Measurements from ENCODE around the gene DALRD3. TPM values are rescaled to one million over a fixed set of nuclear protein-coding genes. Genes with fewer than 3 reads are reported as not detected.
A peak's percentile ranks its signal among the peaks of the same experiment; 100 is the strongest.
"Not testable (repeated sequence)": the region's sequence is repeated elsewhere in the genome, so short reads cannot be mapped to it uniquely, and the experiment has no call there.

Gene DALRD3
- total RNA-seq, 1 donor from 2014 or later = 13.6 TPM

DNA sequence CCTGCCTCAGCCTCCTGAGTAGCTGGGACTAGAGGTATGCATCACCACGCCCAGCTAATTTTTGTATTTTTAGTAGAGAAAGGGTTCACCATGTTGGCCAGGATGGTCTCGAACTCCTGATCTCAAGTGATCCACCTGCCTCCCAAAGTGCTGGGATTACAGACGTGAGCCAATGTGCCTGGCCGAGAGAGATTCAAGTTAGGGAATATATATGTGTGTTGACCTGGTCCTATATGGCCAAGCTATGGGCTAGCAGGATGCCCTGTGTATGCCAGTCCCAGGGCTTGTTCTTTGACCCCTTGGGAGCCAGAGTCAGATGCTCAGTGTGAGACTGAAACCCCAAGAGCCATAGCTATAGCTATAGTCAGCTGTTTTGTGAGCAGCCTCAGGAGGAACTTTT is 5.4 kb upstream of the DALRD3 start:
- intact Hi-C loops (cut with DNase I) = no loop called here
- no peak for DNase-seq (ENCODE audit: low spot score)

DNA sequence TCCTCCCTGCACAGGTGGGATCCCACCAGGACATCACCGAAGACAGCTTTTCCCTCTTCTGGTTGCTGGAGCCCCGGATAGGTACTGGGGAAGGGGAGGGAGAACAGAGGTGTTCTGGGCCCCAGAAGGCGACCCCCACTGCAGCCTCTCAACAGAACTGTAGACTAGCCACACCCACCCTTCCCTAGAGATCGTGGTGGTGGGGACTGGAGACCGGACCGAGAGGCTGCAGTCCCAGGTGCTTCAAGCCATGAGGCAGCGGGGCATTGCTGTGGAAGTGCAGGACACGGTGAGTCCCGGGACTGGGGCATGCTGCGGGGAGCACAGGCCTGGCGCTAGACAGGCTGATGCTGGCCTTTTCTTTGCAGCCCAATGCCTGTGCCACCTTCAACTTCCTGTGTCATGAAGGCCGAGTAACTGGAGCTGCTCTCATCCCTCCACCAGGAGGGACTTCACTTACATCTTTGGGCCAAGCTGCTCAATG is 4.3 kb upstream of the DALRD3 start:
- intact Hi-C loops (cut with DNase I) = no loop called here
- no peak for DNase-seq (ENCODE audit: low spot score)

DNA sequence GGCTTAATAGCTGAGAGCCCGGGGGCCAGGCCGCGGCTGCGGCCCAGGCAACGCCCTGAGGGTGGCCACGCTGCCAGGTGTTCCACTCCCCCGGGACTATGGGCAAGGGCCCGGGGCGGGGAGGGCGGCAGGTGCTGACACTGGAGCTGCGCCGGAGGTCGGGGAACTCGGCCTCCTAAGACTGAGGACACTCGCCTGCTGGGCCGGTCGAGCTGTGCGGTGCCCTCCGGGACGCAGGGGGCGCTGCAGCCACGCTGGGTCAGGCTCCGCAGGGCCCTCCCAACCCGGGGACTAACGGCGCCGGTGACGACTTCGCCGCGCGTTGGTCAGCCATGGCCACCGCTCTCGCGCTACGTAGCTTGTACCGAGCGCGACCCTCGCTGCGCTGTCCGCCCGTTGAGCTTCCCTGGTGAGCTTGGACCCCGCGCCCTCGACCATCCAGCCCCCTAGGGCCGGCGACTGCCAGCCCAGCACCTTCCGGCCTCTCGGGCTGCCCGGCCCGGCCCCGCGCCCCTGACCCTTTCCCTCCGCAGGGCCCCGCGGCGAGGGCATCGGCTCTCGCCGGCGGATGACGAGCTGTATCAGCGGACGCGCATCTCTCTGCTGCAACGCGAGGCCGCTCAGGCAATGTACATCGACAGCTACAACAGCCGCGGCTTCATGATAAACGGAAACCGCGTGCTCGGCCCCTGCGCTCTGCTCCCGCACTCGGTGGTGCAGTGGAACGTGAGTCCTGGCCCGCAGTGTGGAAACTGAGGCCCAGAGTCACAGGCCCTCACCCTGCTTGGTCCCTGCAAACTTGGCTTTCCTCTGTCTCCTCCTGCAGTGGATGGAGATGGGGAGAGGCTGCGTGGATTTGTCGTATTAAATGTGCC is 3.7 kb upstream of the DALRD3 start, which contains the start of gene NDUFAF3:
Gene NDUFAF3, plus strand, starts transcription at position 309 of the 875 bp plus-strand sequence. Its CDS starts 24 bp downstream, at position 333.
- peak; percentile 97 for DNase-seq (ENCODE audit: low spot score)
- intact Hi-C loops (cut with DNase I) = no loop called here

DNA sequence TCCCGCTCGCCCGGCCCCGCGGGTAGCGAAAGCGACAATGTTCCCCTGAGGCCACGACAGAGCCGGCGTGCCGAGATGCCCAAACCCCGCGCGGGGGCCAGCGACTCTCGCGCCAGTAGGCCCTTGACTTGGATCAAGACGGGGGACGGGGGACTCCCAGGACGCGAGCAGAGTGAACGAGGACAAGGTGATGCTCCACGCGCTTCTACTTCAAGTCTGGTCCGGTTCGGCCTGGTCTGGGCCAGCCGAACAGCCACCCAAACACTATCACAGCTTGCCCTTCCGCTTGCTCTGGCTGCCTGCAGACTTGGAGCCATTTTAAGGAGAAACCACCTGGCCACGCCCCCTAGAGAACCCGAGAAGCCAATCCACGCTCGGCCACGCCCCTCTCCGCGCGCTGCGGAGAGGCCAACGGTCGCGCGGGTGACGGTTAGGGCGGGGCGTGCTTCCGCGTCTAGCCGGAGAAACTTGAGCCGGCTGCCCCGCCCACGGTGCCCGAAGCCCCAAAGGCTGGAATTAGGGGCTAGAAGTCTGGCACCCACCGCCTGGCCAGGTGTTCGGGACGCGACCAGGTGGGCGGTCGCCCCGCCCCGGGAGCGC is 2.9 kb upstream of the DALRD3 start:
- intact Hi-C loops (cut with DNase I) = no loop called here
- DNase-seq (ENCODE audit: low spot score) = peak; percentile 99

DNA sequence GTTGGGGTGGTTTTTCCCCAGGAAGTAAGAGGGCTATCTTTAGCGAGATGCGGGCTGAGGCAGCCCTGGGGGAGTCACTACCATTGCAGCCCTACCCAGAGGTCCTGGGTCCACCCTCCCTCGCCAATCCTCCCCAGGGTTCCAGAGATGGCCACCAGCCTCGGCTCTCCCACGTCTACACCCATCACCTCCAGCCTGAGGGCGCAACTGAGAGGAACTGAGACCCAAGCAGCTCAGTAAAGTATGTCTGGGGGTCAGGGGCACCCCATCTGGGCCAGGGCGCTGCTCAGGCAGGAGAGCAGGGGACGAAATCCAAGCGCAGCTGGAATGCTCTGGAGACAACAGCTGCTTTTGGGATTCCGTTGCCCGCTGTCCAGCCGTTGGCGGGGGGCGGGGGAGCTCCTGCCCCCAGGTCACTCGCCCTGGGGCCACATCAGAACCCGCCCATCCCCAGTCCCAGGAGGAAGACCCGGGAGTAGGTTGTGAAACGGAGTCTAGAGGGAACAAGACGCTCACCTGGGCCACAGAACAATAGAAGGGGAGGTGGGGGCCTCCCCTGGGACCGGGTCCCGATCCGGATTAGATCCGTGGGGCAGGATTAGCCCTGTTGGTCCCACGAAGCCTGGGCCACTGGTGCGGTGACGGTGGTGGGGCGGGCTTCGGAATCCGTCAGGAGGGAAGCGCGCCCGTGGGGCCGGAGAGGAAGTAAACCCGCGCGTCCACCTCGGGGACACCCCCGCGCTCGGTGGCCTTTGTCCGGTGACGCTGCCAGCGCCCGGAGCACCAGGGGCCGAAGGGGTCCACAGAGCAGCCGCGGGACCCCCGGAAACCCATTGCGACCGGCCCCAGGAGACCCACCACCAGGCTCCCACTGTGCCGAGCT is 2.2 kb upstream of the DALRD3 start:
- DNase-seq (ENCODE audit: low spot score) = peak; percentile 86
- intact Hi-C loops (cut with DNase I) = no loop called here

DNA sequence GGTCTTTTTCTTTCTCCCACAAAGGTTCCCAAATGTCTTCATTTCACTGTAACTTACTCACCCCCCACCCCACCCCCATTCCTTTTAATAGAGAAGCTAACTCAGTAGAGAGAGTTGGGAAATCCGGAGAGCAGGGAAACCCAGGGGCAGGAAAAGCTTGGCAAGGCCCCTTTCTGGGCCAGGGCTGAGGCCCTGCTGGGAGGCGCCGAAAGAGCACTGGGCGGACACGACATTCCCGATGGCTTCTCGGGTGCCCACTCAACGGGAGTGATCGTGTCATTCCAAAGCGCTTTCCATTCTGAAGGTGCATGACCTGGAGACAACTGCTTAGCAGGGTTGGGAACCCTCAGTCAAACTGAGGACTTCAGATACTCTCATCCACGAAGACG is 1.6 kb upstream of the DALRD3 start:
- intact Hi-C loops (cut with DNase I) = loop anchor here (5.0 kb wide), 1 partner anchor 112 kb away; the partner anchor contains the start of gene LAMB2
- no peak for DNase-seq (ENCODE audit: low spot score)

DNA sequence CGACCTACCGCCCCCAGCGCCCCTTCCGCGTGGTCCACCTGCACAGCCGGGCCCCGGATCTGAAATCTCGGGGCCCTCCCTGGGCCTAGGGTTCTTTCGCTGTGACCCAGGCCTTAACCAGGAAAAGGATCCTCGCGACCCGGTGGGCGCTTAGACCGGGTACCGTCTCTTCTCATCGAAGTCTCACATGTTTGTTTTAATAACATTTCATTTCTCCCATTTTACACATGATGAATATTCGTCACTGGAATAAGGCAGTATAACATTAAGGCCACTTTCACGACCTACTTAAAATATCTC is 277 bp upstream of the DALRD3 start:
- no peak for DNase-seq (ENCODE audit: low spot score)
- intact Hi-C loops (cut with DNase I) = loop anchor here (5.0 kb wide), 1 partner anchor 114 kb away; the partner anchor contains the start of gene LAMB2

DNA sequence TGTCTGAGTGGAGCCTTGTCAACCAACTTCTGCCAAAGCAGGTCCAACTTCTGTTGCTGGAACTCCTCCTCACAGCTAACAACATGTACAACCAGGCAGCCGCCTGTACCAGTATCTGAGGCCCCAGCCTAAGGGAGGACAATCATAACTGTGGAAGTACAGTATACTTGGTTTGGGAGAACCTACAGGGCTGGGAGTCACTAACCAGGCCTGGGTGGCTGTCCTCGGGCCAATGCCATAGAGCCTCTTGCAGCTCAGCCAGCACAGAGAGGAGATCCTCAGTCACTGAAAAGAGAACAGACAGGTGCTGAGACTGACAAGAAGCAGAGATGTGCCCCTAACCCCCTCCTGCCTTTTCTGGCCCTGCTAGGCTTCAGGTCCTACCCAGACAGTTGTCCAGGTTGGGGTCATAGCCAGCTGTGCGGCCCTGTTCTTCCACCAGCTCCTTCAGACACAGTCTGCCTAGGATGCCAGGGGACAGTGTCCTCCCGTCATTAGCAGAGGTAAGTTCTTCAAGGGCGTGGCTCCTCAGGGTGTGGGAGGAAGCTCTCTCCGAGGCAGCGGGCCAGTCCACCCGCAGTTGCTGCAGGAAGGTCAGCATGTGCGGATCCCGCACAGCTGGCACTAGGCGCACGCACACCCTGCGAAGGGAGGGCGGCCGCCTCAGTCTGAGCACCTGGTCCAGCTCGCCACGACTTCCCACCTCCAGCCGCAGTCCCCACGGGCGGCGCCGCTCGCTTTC is 980 bp downstream of the DALRD3 start:
- intact Hi-C loops (cut with DNase I) = loop anchor here (5.0 kb wide), 1 partner anchor 115 kb away; the partner anchor contains the start of gene LAMB2
- DNase-seq (ENCODE audit: low spot score) = no peak

DNA sequence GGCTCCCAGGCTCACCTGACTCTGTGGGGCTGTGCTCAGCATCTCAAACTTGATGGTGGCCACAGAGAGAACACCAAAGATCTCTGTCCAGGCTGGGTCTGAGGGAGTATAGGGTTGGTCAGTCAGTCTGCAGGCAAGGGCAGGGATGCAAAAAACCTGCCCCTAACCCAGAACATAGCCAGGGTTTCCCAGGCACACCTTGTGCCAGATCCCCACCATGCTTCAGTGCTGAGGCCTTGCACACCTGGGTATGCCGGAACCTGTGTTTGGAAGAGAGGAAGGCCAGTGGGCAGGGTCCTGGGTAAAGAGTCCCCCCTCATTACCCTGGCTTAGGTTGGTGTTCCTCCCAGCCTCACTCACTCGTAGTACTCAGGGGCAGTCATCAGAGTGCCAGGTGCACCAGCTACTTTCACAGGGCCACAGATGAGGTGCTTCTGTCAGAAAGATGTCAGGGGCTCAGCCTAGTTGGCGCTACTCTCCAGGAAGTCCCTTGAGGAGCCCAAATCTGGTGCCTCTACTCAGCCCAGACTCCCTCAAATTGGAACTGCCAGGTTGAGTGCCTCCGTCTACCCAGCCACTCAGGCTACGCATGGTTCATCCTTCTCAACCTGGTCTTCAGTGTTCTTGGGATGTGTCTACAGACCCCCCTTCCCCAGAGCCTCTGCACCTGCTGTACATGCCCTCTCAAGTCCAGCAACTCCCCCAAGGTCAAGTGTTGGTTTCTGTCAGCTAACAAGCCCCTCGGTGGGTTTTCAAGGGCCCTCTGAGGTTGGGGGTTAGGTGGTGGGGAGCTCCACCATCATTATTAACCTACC is 1.8 kb downstream of the DALRD3 start:
- DNase-seq (ENCODE audit: low spot score) = no peak
- intact Hi-C loops (cut with DNase I) = loop anchor here (5.0 kb wide), 1 partner anchor 116 kb away; the partner anchor contains the start of gene LAMB2

DNA sequence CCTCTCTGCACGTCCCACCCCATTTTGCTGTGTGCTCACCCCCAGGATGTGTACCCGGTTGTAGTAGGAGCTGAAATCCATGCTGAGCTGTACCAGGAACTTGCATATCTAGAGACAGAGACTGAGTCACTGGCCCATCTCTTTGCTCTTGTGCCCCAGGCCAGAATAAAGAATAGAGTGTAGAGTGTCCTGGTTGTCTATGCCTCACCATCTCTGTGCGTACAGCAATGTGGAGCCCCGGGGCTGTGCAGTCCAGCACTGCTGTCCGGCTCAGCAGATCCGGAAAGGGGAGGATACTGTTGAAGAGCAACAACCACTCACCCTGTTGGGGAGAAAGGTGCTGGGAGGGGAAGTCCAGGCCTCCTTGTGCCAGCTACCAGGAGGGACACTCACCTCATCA is 2.6 kb downstream of the DALRD3 start:
- DNase-seq (ENCODE audit: low spot score) = no peak
- intact Hi-C loops (cut with DNase I) = loop anchor here (5.0 kb wide), 1 partner anchor 117 kb away; the partner anchor contains the start of gene LAMB2

DNA sequence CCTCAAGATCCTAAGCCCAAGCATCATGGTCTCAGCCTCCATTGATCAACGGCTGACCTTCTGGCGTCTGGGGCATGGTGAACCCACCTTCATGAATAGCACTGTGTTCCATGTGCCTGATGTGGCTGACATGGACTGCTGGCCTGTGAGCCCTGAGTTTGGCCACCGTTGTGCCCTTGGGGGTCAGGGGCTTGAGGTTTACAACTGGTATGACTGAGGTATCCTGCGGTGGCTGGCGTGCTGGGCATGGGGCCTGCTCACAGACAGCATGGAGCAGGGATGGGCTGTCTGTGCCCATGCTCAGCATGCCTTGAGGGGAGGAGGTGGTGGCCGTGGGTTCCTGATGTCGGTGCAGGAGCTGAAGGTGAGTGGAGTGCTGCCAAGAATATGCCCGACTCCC is 3.3 kb downstream of the DALRD3 start:
- intact Hi-C loops (cut with DNase I) = loop anchor here (5.0 kb wide), 1 partner anchor 117 kb away; the partner anchor contains the start of gene LAMB2
- DNase-seq (ENCODE audit: low spot score) = no peak

DNA sequence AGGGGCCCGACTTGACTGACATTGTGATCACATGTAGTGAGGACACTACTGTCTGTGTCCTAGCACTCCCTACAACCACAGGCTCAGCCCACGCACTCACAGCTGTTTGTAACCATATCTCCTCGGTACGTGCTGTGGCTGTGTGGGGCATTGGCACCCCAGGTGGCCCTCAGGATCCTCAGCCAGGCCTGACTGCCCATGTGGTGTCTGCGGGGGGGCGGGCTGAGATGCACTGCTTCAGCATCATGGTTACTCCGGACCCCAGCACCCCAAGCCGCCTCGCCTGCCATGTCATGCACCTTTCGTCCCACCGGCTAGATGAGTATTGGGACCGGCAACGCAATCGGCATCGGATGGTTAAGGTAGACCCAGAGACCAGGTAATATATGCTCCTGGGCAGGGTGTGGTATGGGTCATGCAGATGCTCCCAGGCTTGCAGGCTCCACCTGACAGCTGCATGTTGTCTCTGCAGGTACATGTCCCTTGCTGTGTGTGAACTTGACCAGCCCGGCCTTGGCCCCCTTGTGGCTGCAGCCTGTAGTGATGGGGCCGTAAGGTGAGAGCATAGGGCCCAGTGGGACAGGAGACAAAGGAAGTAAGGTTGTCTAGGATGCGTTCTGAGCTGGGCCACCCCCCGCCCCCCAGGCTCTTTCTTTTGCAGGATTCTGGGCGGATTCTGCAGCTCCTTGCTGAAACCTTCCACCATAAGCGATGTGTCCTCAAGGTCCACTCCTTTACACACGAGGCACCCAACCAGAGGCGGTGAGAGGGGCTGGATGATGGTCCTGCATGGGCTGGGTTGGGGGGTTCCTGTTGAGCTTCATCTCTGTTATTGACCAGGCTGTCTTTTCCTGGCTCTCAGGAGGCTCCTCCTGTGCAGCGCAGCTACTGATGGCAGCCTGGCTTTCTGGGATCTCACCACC is 4.4 kb downstream of the DALRD3 start:
- no peak for DNase-seq (ENCODE audit: low spot score)
- intact Hi-C loops (cut with DNase I) = no loop called here

DNA sequence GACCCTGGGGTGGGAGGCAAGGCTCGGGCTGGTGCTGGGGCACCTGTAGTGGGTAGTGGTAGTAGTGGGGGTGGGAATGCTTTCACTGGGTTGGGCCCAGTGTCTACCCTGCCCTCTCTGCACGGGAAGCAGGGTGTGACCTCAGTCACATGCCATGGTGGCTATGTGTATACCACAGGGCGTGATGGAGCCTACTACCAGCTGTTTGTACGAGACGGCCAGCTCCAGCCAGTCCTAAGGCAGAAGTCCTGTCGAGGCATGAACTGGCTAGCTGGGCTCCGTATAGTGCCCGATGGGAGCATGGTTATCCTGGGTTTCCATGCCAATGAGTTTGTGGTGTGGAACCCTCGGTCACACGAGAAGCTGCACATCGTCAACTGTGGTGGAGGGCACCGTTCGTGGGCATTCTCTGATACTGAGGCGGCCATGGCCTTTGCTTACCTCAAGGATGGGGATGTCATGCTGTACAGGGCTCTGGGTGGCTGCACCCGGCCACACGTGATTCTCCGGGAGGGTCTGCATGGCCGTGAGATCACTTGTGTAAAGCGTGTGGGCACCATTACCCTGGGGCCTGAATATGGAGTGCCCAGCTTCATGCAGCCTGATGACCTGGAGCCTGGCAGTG is 5.2 kb downstream of the DALRD3 start:
- DNase-seq (ENCODE audit: low spot score) = no peak
- intact Hi-C loops (cut with DNase I) = no loop called here

DNA sequence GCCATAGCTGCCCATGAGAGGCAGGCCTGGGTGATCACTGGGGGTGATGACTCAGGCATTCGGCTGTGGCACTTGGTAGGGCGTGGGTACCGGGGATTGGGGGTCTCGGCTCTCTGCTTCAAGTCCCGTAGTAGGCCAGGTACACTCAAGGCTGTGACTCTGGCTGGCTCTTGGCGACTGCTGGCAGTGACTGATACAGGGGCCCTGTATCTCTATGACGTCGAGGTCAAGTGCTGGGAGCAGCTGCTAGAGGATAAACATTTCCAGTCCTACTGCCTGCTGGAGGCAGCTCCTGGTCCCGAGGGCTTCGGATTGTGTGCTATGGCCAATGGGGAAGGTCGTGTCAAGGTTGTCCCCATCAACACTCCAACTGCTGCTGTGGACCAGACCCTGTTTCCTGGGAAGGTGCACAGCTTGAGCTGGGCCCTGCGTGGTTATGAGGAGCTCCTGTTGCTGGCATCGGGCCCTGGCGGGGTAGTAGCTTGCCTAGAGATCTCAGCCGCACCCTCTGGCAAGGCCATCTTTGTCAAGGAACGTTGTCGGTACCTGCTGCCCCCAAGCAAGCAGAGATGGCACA is 5.9 kb downstream of the DALRD3 start:
- no peak for DNase-seq (ENCODE audit: low spot score)
- intact Hi-C loops (cut with DNase I) = no loop called here

DNA sequence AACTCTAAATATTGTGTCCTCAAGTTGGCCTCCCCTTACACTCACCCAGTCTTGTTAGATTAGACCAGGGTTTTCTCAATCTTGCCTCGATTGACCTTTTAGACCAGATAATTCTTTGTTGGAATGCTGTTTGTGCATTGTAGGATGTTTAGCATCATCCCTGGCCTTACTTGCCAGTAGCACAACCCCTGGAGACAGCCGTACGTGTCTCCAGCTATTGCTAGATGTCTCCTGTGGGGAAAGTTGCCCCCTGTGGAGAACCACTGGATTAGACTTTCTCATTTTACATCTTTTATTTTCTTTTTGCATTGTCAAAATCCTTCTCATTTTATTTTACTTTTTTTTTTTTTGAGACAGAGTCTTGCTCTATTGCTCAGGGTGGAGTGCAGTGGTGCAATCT is 9.0 kb downstream of the DALRD3 start:
- intact Hi-C loops (cut with DNase I) = loop anchor here (5.0 kb wide), 1 partner anchor 92 kb away; the partner anchor contains the start of gene ARIH2
- DNase-seq (ENCODE audit: low spot score) = no peak

DNA sequence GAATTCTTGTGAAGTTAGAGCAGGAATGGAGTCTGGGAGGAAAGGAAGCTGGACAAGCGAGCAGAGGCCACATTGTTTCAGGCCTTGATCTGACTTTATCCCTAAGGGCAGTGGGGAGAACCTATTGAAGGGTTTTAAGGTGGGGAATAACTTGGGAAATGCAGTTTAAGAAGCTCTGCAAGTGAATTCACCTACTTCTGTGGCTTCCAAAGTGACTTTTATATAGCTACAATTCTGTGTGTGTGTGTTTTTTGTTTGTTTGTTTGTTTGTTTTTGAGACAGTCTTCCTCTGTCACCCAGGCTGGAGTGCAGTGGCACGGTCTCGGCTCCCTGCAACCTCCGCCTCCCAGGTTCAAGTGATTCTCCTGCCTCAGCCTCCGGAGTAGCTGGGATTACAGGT is 9.8 kb downstream of the DALRD3 start:
- intact Hi-C loops (cut with DNase I) = loop anchor here (5.0 kb wide), 1 partner anchor 91 kb away; the partner anchor contains the start of gene ARIH2
- not testable (repeated sequence) for DNase-seq (ENCODE audit: low spot score)
